ENCODE measurements around the gene TGFA. TPM values are rescaled to one million over a fixed set of nuclear protein-coding genes. Genes with fewer than 3 reads are reported as not detected.

The TGFA gene
- polyA plus RNA-seq, 1 donor (not counting 4 experiments of a cell fraction or from before 2014, with no cell fraction given) = 51.7 TPM

DNA sequence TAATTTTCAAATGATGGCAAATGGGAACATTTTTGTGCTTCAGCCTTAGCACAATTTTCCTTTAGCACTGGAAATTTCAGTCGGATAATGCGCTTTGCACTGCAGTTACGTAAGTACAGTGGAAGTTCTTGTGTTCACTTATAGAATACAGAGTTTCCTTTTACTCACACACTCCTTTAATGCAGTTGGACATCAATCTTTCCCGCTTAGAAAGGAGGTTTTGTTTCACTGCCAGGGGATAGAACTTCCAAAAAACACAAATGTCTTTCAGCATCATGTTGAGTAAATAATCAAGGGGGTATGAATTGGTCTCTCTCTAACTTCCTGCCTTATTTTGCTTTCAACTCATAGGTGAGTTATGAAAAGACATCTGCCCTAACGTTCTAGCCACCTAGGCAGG, 63.2 kb downstream of the TGFA start:
- peaks cover 84% of the 10 kb centered on the region for H3K79me2 ChIP-seq (ENCODE audit: control insufficient read depth, insufficient read depth, low read length)
- peaks cover 4% of the 10 kb centered on the region for H3K4me1 ChIP-seq (ENCODE audit: control insufficient read depth, extremely low read depth, insufficient read depth, low read length)
- no peaks in the 10 kb centered on the region for H3K9me3 ChIP-seq (ENCODE audit: control insufficient read depth, low read depth, low read length)
- no peak overlapping the region for H3K4me2 ChIP-seq (ENCODE audit: control insufficient read depth, extremely low read depth, insufficient read depth, low read depth, low read length)
- H3K4me3 ChIP-seq (ENCODE audit: control insufficient read depth in 2 of 3, extremely low read depth in 1 of 3, insufficient read depth in 2 of 3, low read depth in 1 of 3, low read length in 3 of 3) = no peak overlapping the region
- H3K36me3 ChIP-seq (ENCODE audit: control insufficient read depth in 2 of 2, extremely low read depth in 1 of 2, insufficient read depth in 2 of 2, low read length in 2 of 2) = peaks cover 10 to 37% of the 10 kb centered on the region in 2 experiments
- FAIRE-seq (no peak), DNase-seq (ENCODE audit: low read depth, low spot score) (no peak)
- dilution Hi-C loops (cut with MboI; ENCODE audit: extremely low pct_ligation_motif_present, low sequenced_read_pairs) = no loop called here
- no peaks in the 10 kb centered on the region for H3K27me3 ChIP-seq (ENCODE audit: control insufficient read depth, extremely low read depth, insufficient read depth, low read length)
- H3K9me1 ChIP-seq (ENCODE audit: control insufficient read depth, extremely low read depth, insufficient read depth, low read length) = no peaks in the 10 kb centered on the region
- no peak overlapping the region for H3K9ac ChIP-seq (ENCODE audit: control insufficient read depth, extremely low read depth, insufficient read depth, low read length)
- no peak overlapping the region for H3K27ac ChIP-seq (ENCODE audit: control insufficient read depth, insufficient read depth, low read length)
- TF ChIP-seq, protein P1, sequence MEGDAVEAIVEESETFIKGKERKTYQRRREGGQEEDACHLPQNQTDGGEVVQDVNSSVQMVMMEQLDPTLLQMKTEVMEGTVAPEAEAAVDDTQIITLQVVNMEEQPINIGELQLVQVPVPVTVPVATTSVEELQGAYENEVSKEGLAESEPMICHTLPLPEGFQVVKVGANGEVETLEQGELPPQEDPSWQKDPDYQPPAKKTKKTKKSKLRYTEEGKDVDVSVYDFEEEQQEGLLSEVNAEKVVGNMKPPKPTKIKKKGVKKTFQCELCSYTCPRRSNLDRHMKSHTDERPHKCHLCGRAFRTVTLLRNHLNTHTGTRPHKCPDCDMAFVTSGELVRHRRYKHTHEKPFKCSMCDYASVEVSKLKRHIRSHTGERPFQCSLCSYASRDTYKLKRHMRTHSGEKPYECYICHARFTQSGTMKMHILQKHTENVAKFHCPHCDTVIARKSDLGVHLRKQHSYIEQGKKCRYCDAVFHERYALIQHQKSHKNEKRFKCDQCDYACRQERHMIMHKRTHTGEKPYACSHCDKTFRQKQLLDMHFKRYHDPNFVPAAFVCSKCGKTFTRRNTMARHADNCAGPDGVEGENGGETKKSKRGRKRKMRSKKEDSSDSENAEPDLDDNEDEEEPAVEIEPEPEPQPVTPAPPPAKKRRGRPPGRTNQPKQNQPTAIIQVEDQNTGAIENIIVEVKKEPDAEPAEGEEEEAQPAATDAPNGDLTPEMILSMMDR (optimal IDR thresholded peaks at IDR 0.05 in 1 of 3, IDR thresholded peaks at IDR 0.05 in 1 of 3, conservative IDR thresholded peaks at IDR 0.05 in 1 of 3; ENCODE audit: extremely low read depth in 1 of 3, insufficient read depth in 2 of 3, low read length in 3 of 3) = no peak
- no peak for TF ChIP-seq EZH2 (IDR thresholded peaks at IDR 0.05; ENCODE audit: low read length)
- no peaks in the 10 kb centered on the region for H4K20me1 ChIP-seq (ENCODE audit: control insufficient read depth, extremely low read depth, insufficient read depth, low read length)
- H2AFZ ChIP-seq (ENCODE audit: control insufficient read depth, low read length) = no peak overlapping the region

DNA sequence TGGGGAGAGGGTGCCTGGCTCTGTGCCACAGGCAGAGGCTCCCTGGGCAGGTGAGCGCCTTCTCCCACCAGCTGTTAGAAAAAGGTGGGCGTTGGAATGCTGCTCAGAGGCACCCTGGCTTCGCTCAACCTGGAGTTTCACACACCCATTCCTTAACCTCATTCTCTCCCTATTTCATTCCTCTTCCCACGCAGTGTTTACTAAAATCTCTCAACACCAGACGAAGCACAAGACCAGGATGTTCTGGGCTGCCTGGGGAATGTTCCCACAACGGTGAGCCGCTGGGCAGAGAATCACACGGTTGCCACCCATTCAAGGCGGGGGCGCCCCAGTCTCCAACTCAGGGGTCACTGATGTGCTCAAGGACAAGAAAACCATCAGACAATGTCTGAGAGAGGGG, 64.5 kb downstream of the TGFA start:
- H3K4me3 ChIP-seq (ENCODE audit: control insufficient read depth in 2 of 3, extremely low read depth in 1 of 3, insufficient read depth in 2 of 3, low read depth in 1 of 3, low read length in 3 of 3) = no peak overlapping the region
- peaks cover 16% of the 10 kb centered on the region for H3K4me1 ChIP-seq (ENCODE audit: control insufficient read depth, extremely low read depth, insufficient read depth, low read length)
- no peaks in the 10 kb centered on the region for H4K20me1 ChIP-seq (ENCODE audit: control insufficient read depth, extremely low read depth, insufficient read depth, low read length)
- FAIRE-seq = no peak
- H3K9me1 ChIP-seq (ENCODE audit: control insufficient read depth, extremely low read depth, insufficient read depth, low read length) = no peaks in the 10 kb centered on the region
- no peaks in the 10 kb centered on the region for H3K27me3 ChIP-seq (ENCODE audit: control insufficient read depth, extremely low read depth, insufficient read depth, low read length)
- H3K79me2 ChIP-seq (ENCODE audit: control insufficient read depth, insufficient read depth, low read length) = peaks cover 81% of the 10 kb centered on the region
- no peak for DNase-seq (ENCODE audit: low read depth, low spot score)
- no peak for TF ChIP-seq EZH2 (IDR thresholded peaks at IDR 0.05; ENCODE audit: low read length)
- TF ChIP-seq, protein P1 (optimal IDR thresholded peaks at IDR 0.05 in 1 of 3, IDR thresholded peaks at IDR 0.05 in 1 of 3, conservative IDR thresholded peaks at IDR 0.05 in 1 of 3; ENCODE audit: extremely low read depth in 1 of 3, insufficient read depth in 2 of 3, low read length in 3 of 3) = no peak
- no peak overlapping the region for H3K9ac ChIP-seq (ENCODE audit: control insufficient read depth, extremely low read depth, insufficient read depth, low read length)
- H3K4me2 ChIP-seq (ENCODE audit: control insufficient read depth, extremely low read depth, insufficient read depth, low read depth, low read length) = no peak overlapping the region
- H3K36me3 ChIP-seq (ENCODE audit: control insufficient read depth in 2 of 2, extremely low read depth in 1 of 2, insufficient read depth in 2 of 2, low read length in 2 of 2) = peaks cover 10 to 36% of the 10 kb centered on the region in 2 experiments
- dilution Hi-C loops (cut with MboI; ENCODE audit: extremely low pct_ligation_motif_present, low sequenced_read_pairs) = no loop called here
- H2AFZ ChIP-seq (ENCODE audit: control insufficient read depth, low read length) = no peak overlapping the region
- H3K27ac ChIP-seq (ENCODE audit: control insufficient read depth, insufficient read depth, low read length) = no peak overlapping the region
- H3K9me3 ChIP-seq (ENCODE audit: control insufficient read depth, low read depth, low read length) = no peaks in the 10 kb centered on the region
